GOT3 (cell line): ENCODE results near the gene ZNF646.
"Not testable (repeated sequence)": the region's sequence is repeated elsewhere in the genome, so short reads cannot be mapped to it uniquely, and the experiment has no call there.

Experiments
- DNase-seq: peaks from one replicate; lab custom pipeline; 2025; ENCODE audit warnings: mixed read lengths; lab: John Stamatoyannopoulos, UW

Gene ZNF646

GRCh38 chr16:31083981-31084380, 9.8 kb downstream of the ZNF646 start:
- DNase-seq, result no peak

DNA sequence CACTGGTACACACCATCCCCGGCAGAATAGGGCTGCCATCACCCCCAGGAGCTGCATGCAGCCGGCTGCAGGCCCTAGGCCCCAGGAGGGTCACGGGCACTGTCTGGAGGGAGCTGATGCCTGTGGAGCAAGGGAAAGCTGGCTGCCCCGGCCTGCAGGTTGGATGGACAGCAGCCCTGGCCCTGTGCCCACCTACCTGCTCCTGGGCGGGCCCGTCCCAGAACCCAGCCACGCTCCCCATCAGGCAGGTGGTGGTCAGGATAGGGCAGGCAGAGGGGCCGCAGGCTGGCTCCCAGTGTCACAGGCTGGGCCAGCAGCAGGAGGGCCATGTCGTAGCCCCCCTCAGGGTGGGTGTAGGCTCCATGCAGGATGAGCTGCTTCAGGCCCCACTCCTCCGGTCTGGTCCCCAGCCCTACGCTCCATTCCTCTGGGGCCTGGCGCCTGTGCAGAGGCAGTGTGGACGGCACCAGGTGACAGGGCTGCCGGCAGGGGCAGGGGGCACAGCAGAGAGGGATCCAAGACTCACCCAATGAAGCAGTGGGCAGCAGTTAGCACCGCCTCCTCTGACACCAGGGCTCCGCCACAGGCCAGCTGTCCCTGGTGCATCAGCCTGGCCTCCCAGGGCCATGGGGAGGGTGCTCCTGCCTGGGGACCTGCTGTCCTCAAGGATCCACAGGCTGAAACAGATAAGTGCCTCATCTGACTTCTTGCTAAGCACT, 10.5 kb downstream of the ZNF646 start:
- DNase-seq, result no peak

- no peak for DNase-seq
These were observed 11.2 kb downstream of the ZNF646 start for GRCh38 chr16:31085411-31085810.

- DNase-seq, result no peak
These were observed 11.8 kb downstream of the ZNF646 start for GRCh38 chr16:31085873-31086628.

- no peak for DNase-seq
These were observed 12.3 kb downstream of the ZNF646 start for GRCh38 chr16:31086629-31086906.

- no peak for DNase-seq
These were observed 13.3 kb downstream of the ZNF646 start for GRCh38 chr16:31087481-31087880.

GRCh38 chr16:31087971-31088370, 13.7 kb downstream of the ZNF646 start:
- DNase-seq, result no peak

DNA sequence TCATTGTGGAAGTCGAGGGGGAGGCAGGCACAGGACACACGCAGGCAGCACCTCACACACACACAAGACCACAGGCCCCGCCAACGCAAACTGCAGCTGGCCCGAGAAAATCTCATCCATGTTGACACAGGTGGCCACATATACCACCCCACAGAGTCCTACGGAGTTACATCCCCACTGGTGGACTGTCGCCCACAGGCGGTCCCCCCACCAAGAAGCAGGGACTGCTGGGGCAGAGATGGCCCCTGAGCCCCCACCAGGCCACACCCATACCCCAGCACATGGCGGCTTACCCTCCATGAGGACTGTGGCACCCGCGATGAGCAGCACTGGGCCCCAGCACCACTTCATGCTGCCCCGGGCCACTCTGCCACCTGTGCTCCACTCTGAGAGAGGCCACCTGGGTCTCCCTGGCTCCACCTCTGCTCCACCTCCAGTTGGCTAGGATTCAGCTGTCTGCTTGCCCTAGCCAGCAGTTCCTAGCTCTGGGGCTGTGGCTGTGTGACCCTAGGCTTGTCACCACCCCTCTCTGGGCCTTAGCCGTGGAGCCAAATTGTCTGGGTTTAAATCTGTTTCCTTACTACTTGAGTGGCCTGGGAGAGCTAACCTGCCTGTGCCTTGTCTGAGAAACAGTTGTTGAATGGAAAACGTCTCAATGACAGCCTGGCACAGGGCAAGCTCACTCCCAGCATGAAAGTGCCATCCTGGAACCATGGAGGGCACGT, 14.4 kb downstream of the ZNF646 start, which contains the start of gene PRSS53:
PRSS53 (minus strand) TSS at position 485 of the 725 bp plus-strand sequence; CDS start at position 351, 134 bp downstream.
- no peak for DNase-seq

GRCh38 chr16:31089199-31089598, 15.0 kb downstream of the ZNF646 start:
- no peak for DNase-seq

GRCh38 chr16:31090540-31090939, 16.3 kb downstream of the ZNF646 start:
- DNase-seq, result no peak

GRCh38 chr16:31092330-31092729, 18.1 kb downstream of the ZNF646 start:
- no peak for DNase-seq

GRCh38 chr16:31093132-31093703, 19.0 kb downstream of the ZNF646 start:
- no peak for DNase-seq

- DNase-seq, result no peak
These were observed 19.8 kb downstream of the ZNF646 start for GRCh38 chr16:31094088-31094423.

DNA sequence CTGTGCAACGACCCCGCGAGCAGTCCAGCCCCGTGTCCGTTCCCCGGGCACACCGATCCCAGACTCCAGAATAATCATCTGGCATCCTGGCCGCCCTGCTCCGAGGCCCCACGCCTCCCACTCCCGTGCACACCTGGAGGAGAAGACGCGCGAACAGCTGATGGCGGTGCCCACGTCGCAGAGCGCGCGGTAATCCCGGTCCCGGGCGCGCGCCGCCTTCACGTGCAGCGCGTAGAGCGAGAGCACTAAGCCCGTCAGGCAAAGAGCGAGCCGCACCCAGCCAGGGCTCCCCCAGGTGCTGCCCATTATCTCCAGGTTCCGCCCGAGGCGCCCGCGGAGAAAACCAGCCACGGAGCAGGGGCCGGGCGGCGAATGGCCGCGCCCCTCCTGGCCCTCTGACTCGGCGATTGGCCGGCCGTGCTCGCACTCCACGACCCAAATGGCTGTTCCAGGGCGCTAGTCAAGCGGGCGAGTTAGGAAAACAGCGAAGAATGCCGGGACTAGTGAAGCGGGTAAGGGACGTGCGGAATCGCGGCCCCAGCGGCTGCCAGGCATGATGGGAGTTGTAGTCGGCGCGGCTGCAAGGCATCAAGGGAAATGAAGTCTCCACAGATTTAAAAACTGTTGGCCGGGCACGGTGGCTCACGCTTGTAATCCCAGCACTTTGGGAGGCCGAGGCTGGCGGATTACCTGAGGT, 20.4 kb downstream of the ZNF646 start, which contains the start of gene VKORC1:
VKORC1 (minus strand) TSS at position 374 of the 697 bp plus-strand sequence; CDS start at position 306, 68 bp downstream.
- peak; percentile 74 for DNase-seq

DNA sequence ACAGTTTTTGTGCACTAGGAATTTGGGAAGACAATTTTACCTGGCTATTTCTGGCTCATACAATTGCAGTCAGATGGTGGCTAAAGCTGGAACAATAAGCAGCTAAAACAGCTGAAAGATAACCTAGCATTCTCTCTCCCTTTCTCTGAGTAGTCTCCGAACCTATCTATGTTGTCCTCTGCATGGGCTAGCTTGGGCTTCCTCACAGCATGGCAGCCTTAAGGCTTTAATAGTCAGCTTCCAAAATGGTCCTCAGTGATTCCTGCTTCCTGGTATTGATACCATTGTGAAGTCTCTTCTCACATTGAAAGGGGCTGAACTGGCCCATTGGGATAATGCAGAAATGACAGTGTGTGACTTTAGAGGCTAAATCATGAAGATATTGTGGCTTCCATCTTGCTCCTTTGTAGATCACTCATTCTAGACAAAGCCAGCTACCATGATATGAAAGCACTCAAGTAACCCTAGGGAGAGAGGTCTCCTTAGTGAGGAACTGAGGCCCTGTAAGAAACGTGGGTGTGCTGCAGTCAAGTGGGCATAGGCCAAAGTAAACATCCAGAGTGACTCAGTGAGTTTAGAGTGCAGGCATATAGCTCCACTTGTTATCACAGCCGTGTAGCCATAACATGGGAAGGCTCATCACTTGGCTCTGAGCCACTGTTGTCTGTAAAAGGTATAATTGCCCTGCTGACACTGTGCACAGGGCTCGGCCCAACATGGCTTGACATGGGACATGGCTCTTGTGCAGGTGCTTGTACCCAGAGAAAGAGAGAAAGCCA, 25.8 kb downstream of the ZNF646 start:
- DNase-seq, result no peak

GRCh38 chr16:31100876-31101641, 26.8 kb downstream of the ZNF646 start:
- DNase-seq, result not testable (repeated sequence)

GRCh38 chr16:31105677-31106213, 31.5 kb downstream of the ZNF646 start:
- DNase-seq, result no peak

DNA sequence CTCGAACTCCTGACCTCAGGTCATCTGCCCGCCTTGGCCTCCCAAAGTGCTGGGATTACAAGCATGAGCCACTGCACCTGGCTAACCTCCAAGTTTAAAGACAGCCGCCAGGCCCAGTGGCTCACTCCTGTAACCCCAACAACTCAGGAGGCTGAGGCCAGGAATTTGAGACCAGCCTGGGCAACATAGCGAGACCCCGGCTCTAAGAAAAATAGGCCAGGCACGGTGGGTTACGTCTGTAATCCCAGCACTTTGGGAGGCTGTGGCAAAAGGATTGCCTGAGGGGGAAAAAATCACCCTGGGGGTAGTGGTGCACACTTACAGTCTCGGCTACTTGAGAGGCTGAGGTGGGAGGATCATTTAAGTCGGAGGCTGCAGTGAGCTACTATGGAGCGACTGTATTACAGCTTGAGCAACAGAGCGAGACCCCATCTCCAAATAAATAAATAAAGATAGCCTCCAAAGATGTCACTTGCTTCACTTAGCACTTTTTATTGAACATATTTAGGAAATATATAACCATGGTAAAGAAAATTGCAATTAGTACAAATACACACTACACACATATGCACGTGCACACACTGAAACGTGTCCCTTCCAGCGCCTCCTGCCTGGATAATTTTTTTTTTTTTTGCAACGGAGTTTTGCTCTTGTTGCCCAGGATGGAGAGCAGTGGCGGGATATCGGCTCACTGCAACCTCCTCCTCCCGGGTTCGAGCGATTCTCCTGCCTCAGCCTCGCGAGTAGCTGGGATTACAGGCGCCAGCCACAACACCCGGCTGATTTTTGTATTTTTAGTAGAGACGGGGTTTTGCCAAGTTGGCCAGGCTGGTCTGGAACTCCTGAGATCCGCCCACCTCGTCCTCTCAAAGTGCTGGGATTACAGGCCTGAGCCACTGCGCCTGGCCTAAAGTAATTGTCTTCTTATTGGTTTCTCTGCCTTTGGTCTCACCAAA, 32.6 kb downstream of the ZNF646 start:
- DNase-seq, result no peak

DNA sequence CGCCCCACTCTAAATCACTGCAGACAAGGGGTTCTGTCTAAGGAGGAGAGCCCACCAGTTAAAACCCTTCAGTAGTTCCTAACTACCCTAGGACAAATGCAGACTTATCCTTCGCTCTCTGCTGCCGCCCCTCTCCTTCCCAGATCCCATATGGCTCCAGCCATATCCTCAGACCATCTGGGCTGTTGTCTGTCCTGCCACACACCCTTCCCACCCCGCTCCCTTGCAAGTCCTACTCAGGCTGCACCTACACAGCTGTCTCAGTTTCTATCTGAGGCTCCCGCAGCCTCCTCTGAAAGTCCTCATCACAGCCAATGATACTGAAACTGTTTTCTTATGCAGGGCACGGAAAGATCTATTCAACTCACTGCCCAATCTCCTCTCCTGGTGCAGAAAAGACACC, 33.2 kb downstream of the ZNF646 start:
- no peak for DNase-seq
